Loucy (cell line): ENCODE data around the gene DDR2.

ENCODE experiments used
- CTCF ChIP-seq: fragments of 200-600 bp; sonication (generic); conservative IDR thresholded peaks from 2 replicates; pipeline ENCODE4 v1.5.1; 2014; ENCODE audit warnings: mild to moderate bottlenecking, antibody characterized with exemption, low read length
- EZH2phosphoT487 ChIP-seq: fragments of 200-600 bp; IDR thresholded peaks from 2 replicates; pipeline ENCODE4 v1.6.1; 2018; ENCODE audit warnings: antibody characterized with exemption, mild to moderate bottlenecking, moderate library complexity, borderline replicate concordance

- TF ChIP-seq CTCF (no peak), EZH2phosphoT487 (no peak)
Observed at GRCh38 chr1:162755306-162755705, 123.0 kb downstream of the DDR2 start.
